ENCODE results near the gene ATP2B3. TPM values are rescaled to one million over a fixed set of nuclear protein-coding genes. Genes with fewer than 3 reads are reported as not detected.

Gene ATP2B3
- total and polyA plus RNA-seq, 9 of the 15 experiments (the other 6 are each of a cell fraction or from before 2014, with no cell fraction given), result 0.04 TPM; not detected in 8

DNA sequence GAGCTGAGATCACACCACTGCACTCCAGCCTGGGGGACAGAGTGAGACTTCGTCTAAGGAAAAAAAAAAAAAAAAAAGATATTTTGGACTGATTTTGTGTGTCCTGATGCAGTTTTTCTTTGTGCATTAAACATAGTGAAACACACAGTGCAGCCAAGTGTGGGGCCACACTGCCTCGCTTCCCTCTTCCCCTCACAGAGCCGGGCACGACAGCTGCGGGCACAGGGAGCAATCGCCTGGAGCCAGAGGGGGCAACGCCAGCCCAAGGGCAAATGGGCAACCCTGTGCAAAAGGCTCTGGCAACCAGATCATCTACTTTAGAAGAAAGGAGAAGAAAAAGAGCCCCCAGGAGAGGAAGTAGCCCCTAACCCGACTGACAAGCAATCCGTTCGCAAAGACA, 95.0 kb downstream of the ATP2B3 start (continued):
- no peak for TF ChIP-seq SMARCB1 (IDR thresholded peaks at IDR 0.05; ENCODE audit: insufficient read length, low read depth)
- TF ChIP-seq, protein P1, sequence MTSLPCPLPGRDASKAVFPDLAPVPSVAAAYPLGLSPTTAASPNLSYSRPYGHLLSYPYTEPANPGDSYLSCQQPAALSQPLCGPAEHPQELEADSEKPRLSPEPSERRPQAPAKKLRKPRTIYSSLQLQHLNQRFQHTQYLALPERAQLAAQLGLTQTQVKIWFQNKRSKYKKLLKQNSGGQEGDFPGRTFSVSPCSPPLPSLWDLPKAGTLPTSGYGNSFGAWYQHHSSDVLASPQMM (CRISPR knock-in tag; IDR thresholded peaks at IDR 0.05), result no peak
- no peak for TF ChIP-seq MTA3 (IDR thresholded peaks at IDR 0.05; ENCODE audit: borderline replicate concordance)

DNA sequence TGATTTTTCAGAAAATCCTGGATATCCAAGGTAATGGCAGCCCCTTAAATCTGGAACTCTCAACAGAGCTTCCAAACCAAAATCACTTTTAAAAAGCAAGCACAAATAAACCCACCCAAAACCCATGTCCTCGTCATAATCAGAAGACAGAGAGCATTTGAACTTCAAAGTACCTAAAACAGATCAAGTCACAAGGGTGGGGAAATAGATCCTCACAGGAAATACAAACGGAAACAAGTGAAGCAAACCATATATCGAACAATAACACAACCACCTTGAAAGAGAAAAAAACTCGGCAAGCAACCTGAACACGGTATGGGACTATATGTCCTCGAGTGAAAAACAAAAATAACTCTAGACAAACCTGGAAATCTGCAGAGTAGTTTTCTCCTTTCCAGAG, 97.4 kb downstream of the ATP2B3 start:
- in situ Hi-C loops (cut with MboI), result loop anchor here (5.0 kb wide), 1 partner anchor 52 kb away; no protein-coding TSS in a partner anchor
- Histone ChIP-seq H4K20me1 (replicated peaks; ENCODE audit: control insufficient read depth, insufficient read depth, low read length) (no peaks in the 10 kb centered on the region), H3K36me3 (ENCODE audit: control insufficient read depth, insufficient read depth, low read length) (no peaks in the 10 kb centered on the region), H3K27me3 (ENCODE audit: control insufficient read depth in 2 of 2, insufficient read depth in 2 of 2, low read length in 2 of 2) (peaks cover 7 to 33% of the 10 kb centered on the region in 2 experiments), H3K4me2 (ENCODE audit: insufficient read depth, low read length) (no peak overlapping the region), H3K9me3 (replicated peaks; ENCODE audit: control insufficient read depth, insufficient read depth, low read depth, low read length) (no peaks in the 10 kb centered on the region), H3K27ac (ENCODE audit: extremely low read depth, low read depth, low read length) (no peak overlapping the region), H3K9me1 (ENCODE audit: control insufficient read depth, insufficient read depth, low read length) (no peaks in the 10 kb centered on the region), H3K4me3 (no peak overlapping the region), H2AFZ (ENCODE audit: low read depth, low read length) (no peak overlapping the region), H3K79me2 (ENCODE audit: control insufficient read depth, insufficient read depth, low read length) (no peaks in the 10 kb centered on the region), H3K4me1 (replicated peaks in 1 of 2; ENCODE audit: control insufficient read depth in 2 of 2, insufficient read depth in 2 of 2, low read length in 2 of 2) (peaks cover 0 to 13% of the 10 kb centered on the region in 2 experiments; a peak in 2 of 5 replicates), H3K9ac (ENCODE audit: insufficient read depth in 1 of 2, low read depth in 2 of 2, low read length in 2 of 2) (no peak overlapping the region)
- FAIRE-seq, result no peak
- no peak for ATAC-seq
- TF ChIP-seq MYBL2 (IDR thresholded peaks at IDR 0.05; ENCODE audit: low read depth) (no peak), MYBL2 (CRISPR knock-in tag; IDR thresholded peaks at IDR 0.05; ENCODE audit: borderline replicate concordance) (no peak), ZNF507 (tag; conservative IDR thresholded peaks at IDR 0.05) (no peak), TCFL5 (CRISPR knock-in tag; conservative IDR thresholded peaks at IDR 0.05) (no peak), PCBP1 (IDR thresholded peaks at IDR 0.05; ENCODE audit: low read depth, low read length, poor library complexity, severe bottlenecking) (no peak), MCM7 (IDR thresholded peaks at IDR 0.05) (no peak), ATF7 (IDR thresholded peaks at IDR 0.05) (no peak), ZNF436 (CRISPR knock-in tag; IDR thresholded peaks at IDR 0.05) (no peak), ZNF79 (CRISPR knock-in tag; IDR thresholded peaks at IDR 0.05; ENCODE audit: low read depth) (no peak), CHD1 (IDR thresholded peaks at IDR 0.05; ENCODE audit: low read length) (no peak)
- intact Hi-C loops (cut with micrococcal nuclease), result loop anchor here (5.0 kb wide), 1 partner anchor 32 kb away; the partner anchor contains the start of gene DUSP9
- WGBS (ENCODE audit: insufficient coverage, low coverage, missing lambda C conversion rate), result 0% methylated on average over 6 of the region's 6 CpGs
- DNase-seq (ENCODE audit: extremely low read depth in 1 of 4, low spot score in 3 of 4), result no peak
- BruUV-seq (replicated peaks), result no TSS peak
- ChIA-PET POLR2A (interaction anchor here (0.6 kb wide), 2 partner anchors 15 to 23 kb away, joined by 3 read pairs; no protein-coding TSS in a partner anchor), CTCF (ENCODE audit: low intra/inter-chr PET ratio) (no interaction called here)

All from K562 (cell line).